GM21367 (cell line): Measurements from ENCODE around the gene TMSB15A.
"Not testable (repeated sequence)": the region's sequence is repeated elsewhere in the genome, so short reads cannot be mapped to it uniquely, and the experiment has no call there.

Experiments
- ATAC-seq: cut with Tn5 transposase; IDR thresholded peaks from one replicate; pipeline ENCODE4 v1.9.1; 2021; ENCODE audit not compliant: unreplicated experiment

TMSB15A gene

DNA sequence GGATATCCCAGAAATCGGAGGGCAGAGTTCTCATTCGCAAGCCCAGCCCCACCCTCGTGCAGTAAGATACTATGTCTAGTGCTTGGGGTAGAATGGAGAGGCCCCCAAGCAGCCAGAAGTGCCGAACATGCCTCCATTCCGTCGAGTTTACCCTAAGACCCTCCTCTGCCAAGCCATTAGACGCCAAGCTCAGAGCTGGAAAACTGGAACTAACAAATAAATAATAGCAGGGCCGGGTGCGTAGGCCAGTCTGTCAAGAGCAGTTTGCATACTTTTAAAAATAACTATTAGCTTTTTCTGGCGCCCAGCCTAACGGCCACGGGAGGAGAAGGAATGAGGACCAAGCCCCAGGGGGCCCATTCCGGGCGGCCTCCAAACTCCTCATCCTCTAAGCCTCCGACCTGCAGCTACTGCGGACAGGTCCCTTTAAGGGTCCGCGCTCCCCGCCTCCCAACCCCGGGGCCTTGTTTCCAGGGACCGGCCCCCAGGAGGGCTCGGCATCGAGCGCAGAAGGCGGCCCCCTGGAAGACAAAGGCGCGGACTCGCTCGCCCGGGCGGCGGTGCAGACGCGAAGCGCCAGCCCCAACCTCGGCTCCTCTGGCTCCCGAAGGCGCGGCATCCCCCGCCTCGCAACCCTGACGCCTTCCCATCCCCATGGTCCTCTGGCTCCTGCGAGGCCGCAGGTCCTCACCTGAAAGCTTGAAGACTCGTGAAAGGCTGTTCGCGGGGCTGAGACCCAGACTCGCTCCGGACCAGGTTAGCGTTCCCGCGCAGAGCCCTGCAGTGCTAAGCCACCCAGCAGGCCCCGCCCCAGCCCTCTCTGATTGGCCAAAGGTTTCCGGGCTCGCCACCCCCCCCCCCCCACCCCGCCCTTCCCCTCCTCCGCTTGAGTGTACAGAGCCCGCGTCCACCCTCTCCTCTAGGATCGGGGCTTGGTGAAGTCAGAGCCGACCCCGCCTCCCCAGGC, at the start of gene TMSB15A:
TMSB15A (minus strand) TSS at position 765 of the 967 bp plus-strand sequence.
- ATAC-seq: peak; percentile 96

DNA sequence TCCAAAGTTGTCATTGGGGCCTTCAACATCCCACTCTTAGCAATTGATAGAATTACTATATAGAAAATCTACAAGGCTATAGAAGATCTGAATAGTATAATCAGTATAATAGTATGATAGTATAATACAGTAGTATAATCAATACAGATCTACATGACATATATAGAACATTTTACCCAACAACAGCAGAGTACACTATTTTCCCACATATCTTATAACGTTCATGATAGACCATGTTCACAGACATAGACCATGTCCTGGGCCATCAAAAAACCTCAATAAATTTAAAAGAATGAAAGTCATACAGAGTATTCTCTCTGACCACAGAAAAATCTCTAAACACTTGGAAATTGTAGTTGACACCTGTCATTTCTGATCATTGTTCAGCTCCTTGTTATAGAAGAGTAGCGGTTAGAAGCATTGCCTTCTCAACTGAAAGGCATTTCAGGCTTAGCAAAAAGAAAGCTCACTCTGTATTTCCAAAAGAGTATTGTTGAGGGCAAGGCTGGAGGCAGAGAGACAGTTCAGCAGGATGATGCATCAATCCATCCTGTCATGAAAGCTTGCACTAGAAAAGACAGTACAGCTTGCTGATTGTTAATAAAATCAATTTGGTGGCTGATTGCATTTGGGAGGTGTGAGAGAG, 44.0 kb upstream of the TMSB15A start:
- ATAC-seq: no peak

DNA sequence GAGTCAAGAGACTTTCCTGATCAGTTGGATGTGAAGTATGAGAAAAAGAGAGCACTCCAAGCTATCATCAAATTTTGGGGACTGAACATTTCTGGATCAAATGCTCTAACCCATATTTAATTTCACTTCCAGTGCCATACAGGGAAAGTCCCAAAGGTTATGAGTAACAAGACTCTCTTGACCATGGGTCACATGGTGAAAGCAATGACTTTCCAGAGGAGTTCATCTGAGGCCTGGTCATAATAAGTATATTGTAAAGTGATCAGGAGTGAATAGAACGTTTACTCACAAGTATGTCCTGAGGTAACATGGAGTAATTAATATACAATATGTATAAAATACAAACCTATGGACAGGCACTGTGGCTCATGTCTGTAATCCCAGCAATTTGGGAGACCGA, 42.1 kb upstream of the TMSB15A start:
- ATAC-seq: no peak

DNA sequence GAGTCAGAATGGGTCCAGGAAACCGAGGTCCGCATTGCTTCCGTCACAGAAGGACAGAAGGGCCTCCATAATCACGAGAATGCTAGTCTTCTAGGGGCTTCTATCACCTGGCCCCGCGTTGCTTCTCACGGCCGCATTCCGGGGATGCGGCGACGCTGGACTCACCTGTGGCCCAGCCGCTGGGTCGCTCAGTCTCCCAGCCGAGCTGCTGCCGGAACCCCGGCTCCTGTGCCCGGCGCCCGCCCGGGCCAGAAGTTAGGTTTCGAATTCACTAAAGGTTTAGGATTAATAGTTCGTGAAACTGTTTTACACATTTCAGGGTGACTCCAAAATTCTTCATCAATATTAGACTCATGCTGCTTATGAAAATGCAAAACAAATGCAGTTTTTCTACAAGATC, 31.7 kb upstream of the TMSB15A start:
- ATAC-seq: no peak

DNA sequence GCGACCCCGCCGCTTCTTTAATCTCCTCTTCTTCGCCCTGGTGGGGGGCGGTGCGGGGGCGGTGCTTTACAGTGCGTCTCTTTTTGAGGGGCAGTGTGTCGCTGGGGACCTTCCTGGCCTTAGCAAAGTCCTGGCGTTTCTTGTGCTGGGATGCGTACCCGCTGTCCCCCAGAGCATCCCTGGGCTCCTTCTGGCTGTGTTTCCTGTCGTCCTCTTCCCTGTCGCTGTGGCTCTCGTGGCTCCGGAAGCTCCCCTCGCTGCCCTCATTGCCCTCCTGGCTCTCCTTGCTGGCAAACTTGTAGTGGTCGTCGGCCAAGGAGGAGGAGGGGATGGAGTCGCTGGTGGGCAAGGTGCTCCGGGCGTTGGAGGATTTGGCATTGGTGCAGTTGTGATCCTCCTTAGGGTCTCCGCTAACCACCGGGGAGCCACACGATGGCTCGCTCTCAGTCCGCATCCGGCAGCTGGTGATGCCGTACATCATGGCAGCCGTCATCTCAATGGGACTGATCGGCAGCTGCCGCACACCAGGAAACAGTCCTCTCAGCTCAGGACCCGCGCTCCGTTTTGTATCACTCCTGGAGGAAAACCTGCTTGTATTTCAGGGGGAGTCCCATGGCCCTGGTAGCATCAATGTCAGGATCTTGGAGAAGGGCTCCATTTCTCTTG, 30.4 kb upstream of the TMSB15A start:
- no peak for ATAC-seq

DNA sequence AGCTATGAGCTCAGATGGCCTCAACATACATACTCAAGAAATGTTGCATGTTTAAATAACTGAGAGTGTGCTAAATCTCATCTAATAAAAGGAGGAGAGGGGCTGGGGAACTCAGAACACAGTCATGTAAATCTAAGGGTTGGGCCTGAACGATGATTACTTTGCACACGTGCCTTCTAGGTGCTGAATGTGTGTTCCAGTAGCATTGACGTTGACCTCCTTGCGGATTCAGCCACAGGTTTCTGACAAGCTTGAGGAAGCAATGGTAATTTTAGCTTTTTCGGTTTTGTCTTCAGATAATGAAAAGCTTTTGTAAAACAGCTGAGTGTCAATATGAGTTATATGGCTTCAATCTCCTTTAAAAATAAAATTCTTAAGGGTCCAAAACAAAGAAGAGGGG, 29.6 kb upstream of the TMSB15A start:
- ATAC-seq: not testable (repeated sequence)

DNA sequence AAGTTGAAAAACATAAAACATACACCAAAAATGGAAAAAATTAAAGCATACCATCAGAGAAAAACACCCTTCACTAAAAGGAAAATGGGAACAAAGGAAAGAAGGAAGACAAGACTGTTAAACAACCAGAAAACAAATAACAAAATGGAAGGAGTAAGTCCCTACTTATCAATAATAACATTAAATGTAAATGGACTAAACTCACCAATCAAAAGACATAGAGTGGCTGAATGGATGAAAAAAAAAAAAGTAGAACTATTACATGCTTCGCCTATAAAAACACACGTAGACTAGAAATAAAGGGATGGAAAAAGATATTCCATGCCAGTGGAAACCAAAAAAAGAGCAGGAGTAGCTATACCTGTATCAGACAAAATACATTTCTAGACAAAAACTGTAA, 19.4 kb upstream of the TMSB15A start:
- no peak for ATAC-seq

DNA sequence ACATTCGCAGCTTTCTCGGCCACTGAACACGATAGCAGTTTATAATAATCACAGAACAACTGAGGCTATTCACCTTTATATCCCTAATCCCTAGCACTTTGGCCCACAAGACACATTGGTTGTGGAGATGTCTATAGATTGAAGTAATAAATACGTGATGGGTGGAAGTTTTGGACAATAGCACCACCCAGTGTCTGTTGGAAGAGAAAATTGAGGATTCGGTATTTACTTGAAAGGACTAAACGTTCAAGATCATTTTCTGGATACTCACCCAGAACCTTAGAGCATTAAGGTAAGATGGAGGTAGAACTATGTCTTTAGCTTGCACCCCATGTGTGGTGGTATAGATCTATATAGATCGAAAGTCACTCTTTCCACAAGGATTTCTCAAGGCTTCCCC, 787 bp upstream of the TMSB15A start:
- ATAC-seq: no peak

DNA sequence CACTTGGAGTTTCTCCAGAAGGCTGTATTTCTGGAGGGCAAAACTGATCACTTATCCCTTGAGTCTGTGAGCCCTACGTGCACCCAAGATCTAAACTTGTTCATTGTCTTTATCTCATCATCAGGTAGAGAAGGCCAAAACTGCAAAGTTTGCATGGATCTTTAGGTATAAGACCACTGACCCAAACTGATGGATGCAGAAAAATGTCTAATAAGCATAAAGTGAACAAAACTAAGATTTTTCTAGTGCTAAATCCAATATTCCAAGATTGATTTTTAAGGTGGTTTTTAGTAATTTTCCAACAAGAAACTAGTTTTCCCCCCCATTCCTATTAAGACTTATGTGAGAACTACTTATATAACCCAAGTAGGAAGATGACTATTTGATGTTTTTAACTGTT, 2.0 kb downstream of the TMSB15A start:
- ATAC-seq: no peak

DNA sequence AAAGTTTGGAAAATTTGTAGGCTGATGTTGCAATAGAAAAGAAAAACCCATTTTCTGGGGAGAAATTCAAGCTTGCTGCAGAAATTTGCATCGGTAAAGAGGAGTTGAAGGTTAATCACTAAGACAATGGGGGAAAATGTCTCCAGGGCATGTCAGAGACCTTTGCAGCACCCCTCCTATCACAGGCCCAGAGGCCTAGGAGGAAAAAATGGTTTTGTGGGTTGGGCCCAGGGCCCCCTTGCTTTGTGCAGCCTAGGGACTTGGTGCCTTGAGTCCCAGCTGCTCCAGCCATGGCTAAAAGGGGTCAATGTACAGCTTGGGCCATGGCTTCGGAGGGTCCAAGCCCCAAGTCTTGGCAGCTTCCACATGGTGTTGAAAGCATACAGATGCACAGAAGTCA, 17.8 kb downstream of the TMSB15A start:
- no peak for ATAC-seq

DNA sequence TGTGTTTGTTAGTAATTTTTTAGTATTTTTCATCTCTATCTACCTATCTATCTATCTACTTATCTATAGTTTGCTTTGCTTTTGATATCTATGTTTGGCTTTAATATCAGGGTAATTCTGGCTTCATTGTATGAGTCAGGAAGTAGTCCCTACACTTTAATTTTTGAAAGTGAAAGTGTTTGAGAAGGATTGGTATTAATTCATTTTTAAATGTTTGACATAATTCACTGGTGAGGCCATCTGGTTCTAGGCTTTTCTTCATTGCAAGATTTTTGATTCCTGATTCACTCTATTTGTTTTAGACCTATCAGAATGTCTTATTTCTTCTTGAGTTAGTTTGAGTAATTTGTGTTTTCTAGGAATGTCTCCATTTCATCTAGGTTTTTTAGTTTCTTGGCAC, 24.8 kb downstream of the TMSB15A start:
- no peak for ATAC-seq

DNA sequence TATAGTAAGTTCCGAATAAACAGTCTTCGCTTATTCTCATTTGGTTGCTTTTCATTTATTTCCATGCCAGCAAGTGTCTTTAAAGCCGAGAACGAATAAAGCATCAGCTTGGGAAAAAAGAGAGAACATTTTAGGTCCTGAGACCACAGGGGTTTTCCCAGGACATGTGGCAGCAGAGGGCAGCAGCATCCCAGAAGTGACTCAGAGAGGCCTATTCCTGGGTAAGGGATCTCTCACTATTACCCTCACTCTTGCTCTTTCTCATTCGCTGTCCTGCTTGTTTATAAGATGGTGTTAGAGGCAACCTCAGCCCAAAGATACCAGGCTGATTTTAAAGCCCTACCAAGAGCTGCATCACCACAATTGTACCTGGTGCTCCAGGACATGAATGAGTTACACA, 37.8 kb downstream of the TMSB15A start:
- not testable (repeated sequence) for ATAC-seq

DNA sequence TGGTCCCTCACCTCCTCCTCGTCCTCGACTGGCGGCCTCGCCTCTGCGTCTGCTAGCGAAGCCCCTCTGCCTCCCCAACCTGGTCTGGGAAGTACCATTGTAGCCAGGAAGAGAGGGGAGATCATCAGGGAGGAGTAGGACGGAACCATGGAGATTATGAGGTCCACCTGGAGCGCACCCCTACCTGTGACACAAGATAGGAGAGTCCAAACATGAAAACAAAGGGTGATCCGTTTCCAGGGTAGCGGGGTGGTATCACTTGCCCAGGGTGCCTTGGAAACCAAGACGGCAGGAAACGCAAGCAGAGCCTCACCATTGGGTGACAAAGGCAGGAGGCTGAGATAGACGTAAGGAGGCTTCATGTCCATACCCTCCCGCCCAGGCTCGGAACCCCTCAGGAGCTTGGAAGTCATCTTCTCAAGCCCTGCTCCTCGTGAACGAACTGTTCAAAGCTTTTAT, 44.7 kb downstream of the TMSB15A start, which contains the start of gene TCP11X2:
TCP11X2 (minus strand) TSS at position 51 of the 459 bp plus-strand sequence.
- not testable (repeated sequence) for ATAC-seq

DNA sequence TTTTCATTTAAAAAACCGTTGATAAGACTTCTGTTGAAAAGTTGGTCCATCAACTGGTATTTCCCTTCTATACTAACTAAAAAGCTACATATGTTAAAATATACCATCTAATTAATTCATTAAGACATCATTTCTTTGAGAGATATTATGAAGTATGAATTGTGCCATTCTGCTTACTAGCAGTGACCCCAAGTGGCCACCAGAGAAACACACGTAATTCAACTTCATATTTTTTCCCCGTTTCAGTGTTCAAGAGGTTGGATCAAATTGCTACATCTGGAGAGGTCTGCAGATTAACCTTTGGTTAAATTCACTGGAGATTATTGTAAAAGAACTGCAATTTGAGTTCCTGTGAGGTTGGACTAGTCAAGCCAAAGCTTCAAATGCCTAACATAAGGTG, 46.3 kb downstream of the TMSB15A start:
- not testable (repeated sequence) for ATAC-seq
